Measurements from ENCODE around the gene LUZP2.

LUZP2 gene

DNA sequence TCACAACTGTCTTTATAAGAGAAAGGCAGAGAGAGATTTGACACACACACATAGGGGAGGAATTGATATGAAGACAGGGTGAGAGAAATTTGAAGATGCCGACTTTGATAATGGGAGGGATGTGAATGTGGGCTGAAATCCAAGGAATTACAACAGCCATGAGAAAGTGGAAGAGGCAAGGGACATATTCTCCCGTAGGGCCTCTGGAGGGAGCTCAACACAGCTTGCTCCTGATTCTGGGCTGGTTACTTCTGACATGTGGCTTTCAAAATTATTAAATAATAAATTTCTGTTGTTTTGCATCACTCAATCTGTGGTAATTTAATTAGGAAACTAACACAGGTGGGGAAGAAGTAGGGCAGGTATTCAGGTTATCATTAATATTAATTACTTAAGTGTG, 282.9 kb downstream of the LUZP2 start:
- FAIRE-seq (no peak), DNase-seq (ENCODE audit: insufficient read length) (no peak)
- TF ChIP-seq POLR2A (IDR thresholded peaks at IDR 0.05; ENCODE audit: low read depth, low read length): no peak

DNA sequence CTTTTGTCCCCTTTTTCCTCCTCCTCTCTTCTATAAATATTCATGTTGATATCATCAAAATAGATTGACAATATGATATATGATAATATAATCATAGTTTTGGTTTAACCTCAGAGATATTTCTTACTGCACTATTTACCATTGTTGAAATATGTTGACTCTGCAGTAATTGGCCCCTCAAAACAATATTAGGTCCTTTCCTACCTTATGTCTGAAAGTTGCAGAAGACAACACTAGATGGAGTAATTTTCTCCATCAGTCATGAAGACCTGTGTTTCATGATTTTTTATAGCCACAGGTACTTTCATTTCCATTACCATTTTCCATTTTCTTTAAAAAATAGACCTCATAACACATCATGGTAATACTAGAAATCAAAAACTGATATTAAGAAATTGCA, 284.4 kb downstream of the LUZP2 start:
- no peak for DNase-seq (ENCODE audit: insufficient read length)
- no peak for TF ChIP-seq POLR2AphosphoS5 (IDR thresholded peaks at IDR 0.05; ENCODE audit: low read depth, low read length)
- no peak for TF ChIP-seq TAF1 (IDR thresholded peaks at IDR 0.05; ENCODE audit: borderline replicate concordance, low read depth, low read length)
- no peak for TF ChIP-seq POLR2A (IDR thresholded peaks at IDR 0.05; ENCODE audit: low read depth, low read length)
- no peak for FAIRE-seq

DNA sequence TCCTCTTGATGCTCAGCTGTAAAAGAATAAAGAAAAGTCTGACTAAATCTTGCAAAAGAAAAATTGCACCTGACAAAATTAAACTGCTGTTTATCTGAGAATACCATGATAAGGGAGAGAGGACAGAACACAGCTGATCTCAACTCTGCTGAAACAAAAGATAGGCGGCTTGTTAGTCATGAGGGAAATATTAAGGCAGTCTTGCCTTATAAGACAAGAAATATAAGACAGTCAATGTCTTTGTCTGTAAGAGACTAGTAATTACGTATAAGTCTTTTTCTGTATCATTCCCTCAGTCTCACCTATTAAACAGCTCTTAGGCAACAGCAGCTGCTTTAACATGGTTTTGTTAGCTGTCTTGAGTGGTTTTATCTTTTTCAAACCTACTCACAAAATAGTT, 296.6 kb downstream of the LUZP2 start:
- DNase-seq (ENCODE audit: insufficient read length) (no peak), FAIRE-seq (no peak)
- TF ChIP-seq POLR2A (IDR thresholded peaks at IDR 0.05; ENCODE audit: low read depth, low read length) (no peak), TAF1 (IDR thresholded peaks at IDR 0.05; ENCODE audit: borderline replicate concordance, low read depth, low read length) (no peak), POLR2AphosphoS5 (IDR thresholded peaks at IDR 0.05; ENCODE audit: low read depth, low read length) (no peak)

DNA sequence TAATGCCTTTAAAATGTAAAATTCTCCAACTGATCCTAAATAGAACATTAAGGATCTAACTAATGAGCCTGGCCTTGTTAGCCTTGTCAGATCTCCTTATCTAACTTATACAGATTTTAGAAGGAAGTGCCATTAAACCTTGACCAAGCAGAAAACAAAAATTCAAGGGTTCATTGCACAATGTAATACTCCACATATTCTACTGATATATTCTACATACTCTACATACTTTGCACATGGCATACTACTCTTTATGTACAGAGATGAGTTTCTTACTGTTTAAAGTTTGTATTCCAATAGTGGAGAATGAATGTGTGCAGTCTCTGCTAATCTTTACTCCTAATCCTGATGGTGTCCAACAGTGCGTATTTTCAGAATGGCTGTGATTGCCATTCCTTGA, 297.2 kb downstream of the LUZP2 start:
- DNase-seq (ENCODE audit: insufficient read length) (no peak), FAIRE-seq (no peak)
- TF ChIP-seq POLR2AphosphoS5 (IDR thresholded peaks at IDR 0.05; ENCODE audit: low read depth, low read length) (no peak), POLR2A (IDR thresholded peaks at IDR 0.05; ENCODE audit: low read depth, low read length) (no peak), TAF1 (IDR thresholded peaks at IDR 0.05; ENCODE audit: borderline replicate concordance, low read depth, low read length) (no peak)

DNA sequence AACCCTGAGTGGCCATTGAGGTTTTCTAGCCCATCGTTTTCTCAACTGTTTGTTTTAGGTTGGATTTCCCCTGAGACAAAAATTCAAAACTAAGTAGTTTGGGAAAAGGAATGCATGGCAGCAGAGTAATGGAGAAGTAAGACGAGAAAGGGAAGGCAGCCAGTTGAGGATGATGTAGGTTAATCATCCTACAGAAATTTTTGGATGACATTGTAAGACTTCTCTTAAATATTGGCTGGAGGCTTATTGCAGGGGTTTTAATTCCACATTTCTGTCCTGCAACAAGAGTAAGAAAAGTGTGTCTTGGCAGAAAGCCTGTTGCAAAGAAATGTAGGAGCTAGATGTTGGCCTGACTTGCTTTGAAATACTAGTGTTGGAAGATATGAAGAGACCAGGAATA, 308.8 kb downstream of the LUZP2 start:
- TF ChIP-seq TAF1 (IDR thresholded peaks at IDR 0.05; ENCODE audit: borderline replicate concordance, low read depth, low read length) (no peak), POLR2AphosphoS5 (IDR thresholded peaks at IDR 0.05; ENCODE audit: low read depth, low read length) (no peak), POLR2A (IDR thresholded peaks at IDR 0.05; ENCODE audit: low read depth, low read length) (no peak)
- FAIRE-seq (no peak), DNase-seq (ENCODE audit: insufficient read length) (no peak)

DNA sequence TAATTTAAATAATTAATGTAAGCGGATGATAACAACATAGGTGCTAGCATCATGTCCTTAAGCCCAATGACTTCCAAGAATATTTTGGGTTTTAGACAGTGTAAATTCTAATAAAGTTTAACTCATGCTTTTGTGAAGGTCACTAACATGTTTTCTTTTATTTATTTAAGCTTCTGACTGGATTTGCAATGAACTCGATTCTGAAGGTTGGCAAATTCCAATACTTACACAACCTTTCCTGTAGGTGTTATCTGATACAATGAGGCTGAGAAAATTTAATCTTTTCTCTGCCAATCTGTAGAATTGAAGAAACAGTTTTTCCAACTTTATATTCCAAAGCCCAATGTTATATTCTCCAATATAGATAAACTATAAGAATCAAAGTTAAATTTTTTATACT, 311.3 kb downstream of the LUZP2 start:
- FAIRE-seq (no peak), DNase-seq (ENCODE audit: insufficient read length) (no peak)
- TF ChIP-seq POLR2A (IDR thresholded peaks at IDR 0.05; ENCODE audit: low read depth, low read length) (no peak), TAF1 (IDR thresholded peaks at IDR 0.05; ENCODE audit: borderline replicate concordance, low read depth, low read length) (no peak), POLR2AphosphoS5 (IDR thresholded peaks at IDR 0.05; ENCODE audit: low read depth, low read length) (no peak)

DNA sequence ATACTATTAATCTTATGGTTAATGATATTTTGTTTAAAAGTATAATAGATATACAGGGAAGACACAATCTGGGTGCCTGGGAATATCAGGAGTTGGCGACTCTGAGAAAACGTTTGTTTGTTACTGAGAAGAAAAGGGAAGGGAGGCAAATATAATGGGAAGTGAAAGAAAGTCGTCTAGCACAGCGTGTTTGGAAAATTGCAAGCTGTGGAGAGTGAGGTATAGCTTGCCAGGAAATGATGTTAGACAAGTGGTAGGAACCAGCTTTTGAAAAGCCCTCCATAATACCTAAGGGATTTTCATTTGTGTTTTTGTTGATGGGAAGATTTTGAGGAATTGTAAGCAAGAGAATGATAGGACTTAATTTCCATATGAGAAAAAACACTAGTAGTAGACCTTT, 322.2 kb downstream of the LUZP2 start:
- FAIRE-seq: no peak
- DNase-seq (ENCODE audit: insufficient read length): no peak
- no peak for TF ChIP-seq POLR2AphosphoS5 (IDR thresholded peaks at IDR 0.05; ENCODE audit: low read depth, low read length)
- TF ChIP-seq TAF1 (IDR thresholded peaks at IDR 0.05; ENCODE audit: borderline replicate concordance, low read depth, low read length): no peak
- no peak for TF ChIP-seq POLR2A (IDR thresholded peaks at IDR 0.05; ENCODE audit: low read depth, low read length)

DNA sequence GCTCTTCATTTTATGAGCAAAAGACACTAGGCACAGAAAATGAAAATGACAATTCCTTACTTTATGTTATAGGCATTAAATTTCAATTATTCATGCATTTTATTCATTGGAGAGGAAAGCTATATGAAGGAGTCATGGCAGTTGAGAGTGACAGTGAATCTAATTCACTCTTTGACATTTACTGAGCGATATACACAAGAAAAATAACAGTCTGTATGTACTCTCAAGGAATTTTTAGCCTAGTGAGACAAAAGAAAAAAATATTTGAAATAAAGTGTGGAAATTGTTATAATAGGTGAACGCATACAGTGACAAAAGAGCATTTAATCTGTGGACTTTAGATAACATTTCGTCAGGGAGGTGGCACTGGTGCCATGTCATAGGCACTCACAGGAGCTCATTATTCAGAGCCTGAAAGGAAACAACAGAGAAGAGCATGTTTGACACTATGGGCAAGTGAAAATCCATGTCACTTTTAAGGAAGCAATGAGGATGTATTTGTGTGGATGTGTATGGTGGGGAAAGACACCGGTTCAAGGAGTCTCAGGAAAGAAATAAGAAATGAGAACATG, 323.1 kb downstream of the LUZP2 start:
- FAIRE-seq: no peak
- TF ChIP-seq TAF1 (IDR thresholded peaks at IDR 0.05; ENCODE audit: borderline replicate concordance, low read depth, low read length) (no peak), POLR2A (IDR thresholded peaks at IDR 0.05; ENCODE audit: low read depth, low read length) (no peak), POLR2AphosphoS5 (IDR thresholded peaks at IDR 0.05; ENCODE audit: low read depth, low read length) (no peak)
- no peak for DNase-seq (ENCODE audit: insufficient read length)

DNA sequence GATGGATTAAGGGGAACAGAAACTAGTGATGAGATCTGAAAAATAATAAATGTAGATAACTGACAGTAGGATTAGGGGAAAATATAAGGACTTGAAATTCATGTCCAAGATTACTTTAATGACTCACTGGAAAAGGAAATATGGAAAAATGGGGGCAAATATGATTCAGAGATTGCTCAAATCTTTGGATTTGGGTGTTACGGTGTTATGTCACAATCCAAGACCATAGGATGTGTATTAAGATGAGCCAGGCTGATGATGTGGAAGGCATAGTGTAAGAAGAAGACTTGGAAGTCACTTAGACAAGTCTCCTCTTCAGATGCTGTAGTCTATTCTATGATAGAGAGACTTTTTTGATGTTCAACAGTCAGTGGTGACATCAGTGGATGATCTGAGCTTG, 323.7 kb downstream of the LUZP2 start:
- TF ChIP-seq TAF1 (IDR thresholded peaks at IDR 0.05; ENCODE audit: borderline replicate concordance, low read depth, low read length) (no peak), POLR2AphosphoS5 (IDR thresholded peaks at IDR 0.05; ENCODE audit: low read depth, low read length) (no peak), POLR2A (IDR thresholded peaks at IDR 0.05; ENCODE audit: low read depth, low read length) (no peak)
- FAIRE-seq (no peak), DNase-seq (ENCODE audit: insufficient read length) (no peak)

DNA sequence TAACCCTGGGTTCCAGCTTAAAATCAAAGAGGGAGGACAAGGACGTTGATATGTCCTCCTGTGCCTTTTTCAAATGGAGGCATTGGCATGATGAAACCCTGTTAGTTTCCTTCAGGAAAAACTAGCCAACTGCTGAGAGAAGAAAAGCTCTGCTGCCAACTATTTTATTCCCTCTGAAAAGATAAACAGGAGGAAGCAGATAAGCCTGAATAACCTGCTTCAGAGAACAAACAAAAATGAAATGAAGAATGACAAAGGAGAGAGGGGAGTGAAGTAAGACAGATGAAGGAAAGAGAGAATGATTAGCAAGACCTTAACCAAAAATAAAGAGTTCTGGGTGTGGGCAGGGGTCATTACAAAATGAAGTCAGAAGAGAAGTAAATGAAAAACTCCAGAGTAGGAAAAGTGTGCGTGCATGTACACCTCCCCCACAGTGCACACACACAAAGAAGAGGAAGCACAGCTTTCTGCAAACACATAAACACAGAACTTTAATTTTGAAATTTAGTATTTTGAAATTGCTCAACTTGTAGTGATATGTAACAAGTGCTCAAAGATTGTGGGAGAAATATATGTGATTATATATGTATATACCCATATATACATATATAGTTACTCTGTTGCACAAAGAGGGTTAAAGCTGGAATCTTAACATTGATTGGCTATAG, 332.2 kb downstream of the LUZP2 start:
- TF ChIP-seq TAF1 (IDR thresholded peaks at IDR 0.05; ENCODE audit: borderline replicate concordance, low read depth, low read length) (no peak), POLR2A (IDR thresholded peaks at IDR 0.05; ENCODE audit: low read depth, low read length) (no peak), POLR2AphosphoS5 (IDR thresholded peaks at IDR 0.05; ENCODE audit: low read depth, low read length) (no peak)
- FAIRE-seq (no peak), DNase-seq (ENCODE audit: insufficient read length) (no peak)

DNA sequence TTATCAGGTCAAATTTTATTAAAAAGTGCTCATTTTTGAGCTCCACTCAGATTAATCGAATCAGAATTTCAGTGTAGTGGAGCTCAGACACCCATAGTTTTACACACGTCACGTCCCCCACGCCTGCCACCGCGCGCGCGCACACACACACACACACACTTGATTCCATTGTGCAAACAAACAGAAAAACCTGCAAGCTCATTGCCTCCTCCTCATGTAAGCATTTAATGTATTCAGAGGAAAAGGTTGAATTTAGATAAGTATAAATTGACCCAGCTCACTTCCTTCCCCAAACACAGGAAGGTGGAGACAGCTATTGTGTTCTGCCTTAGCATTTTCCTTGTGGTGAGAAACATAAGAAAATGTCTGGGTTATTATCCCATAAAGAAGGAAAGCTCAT, 336.7 kb downstream of the LUZP2 start:
- DNase-seq (ENCODE audit: insufficient read length) (no peak), FAIRE-seq (no peak)

DNA sequence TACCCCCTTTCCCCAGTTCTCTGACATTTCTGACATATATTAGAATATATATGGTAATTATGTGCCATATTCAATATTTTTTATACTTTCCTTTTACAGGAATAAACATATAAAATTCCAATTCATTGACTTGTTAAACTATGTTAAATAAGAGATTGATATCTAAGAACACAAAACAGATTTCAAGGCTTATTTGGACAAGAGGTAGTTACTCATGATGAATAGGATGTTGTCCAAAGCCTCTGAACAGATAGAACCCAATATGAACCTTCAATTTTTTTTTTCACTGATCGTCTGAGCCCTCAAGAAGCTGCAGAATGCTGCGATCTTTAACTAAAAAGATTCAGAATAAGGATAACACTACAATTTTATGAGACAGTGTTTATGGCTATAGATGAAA, 340.3 kb downstream of the LUZP2 start:
- DNase-seq (ENCODE audit: insufficient read length): no peak
- no peak for FAIRE-seq
- TF ChIP-seq TAF1 (IDR thresholded peaks at IDR 0.05; ENCODE audit: borderline replicate concordance, low read depth, low read length): no peak
- no peak for TF ChIP-seq POLR2A (IDR thresholded peaks at IDR 0.05; ENCODE audit: low read depth, low read length)
- TF ChIP-seq POLR2AphosphoS5 (IDR thresholded peaks at IDR 0.05; ENCODE audit: low read depth, low read length): no peak

More for the DNA sequence above, 336.7 kb downstream of the LUZP2 start:
- TF ChIP-seq POLR2AphosphoS5 (IDR thresholded peaks at IDR 0.05; ENCODE audit: low read depth, low read length) (no peak), POLR2A (IDR thresholded peaks at IDR 0.05; ENCODE audit: low read depth, low read length) (no peak), TAF1 (IDR thresholded peaks at IDR 0.05; ENCODE audit: borderline replicate concordance, low read depth, low read length) (no peak)
